Osteoblast (primary cell): ENCODE data around the gene BEND3. TPM values are rescaled to one million over a fixed set of nuclear protein-coding genes. Genes with fewer than 3 reads are reported as not detected.
A peak's percentile ranks its signal among the peaks of the same experiment; 100 is the strongest.

ENCODE experiments used
- DNase-seq: peaks from one replicate; pipeline ENCODE4 v3.0.0; 2011; ENCODE audit warnings: low spot score, mixed read lengths; ENCODE audit not compliant: insufficient read length; ENCODE audit errors: missing footprints
- H2AFZ ChIP-seq: 2 replicates; pipeline ENCODE4 v1.6.0; 2011; ENCODE audit warnings: mild to moderate bottlenecking, low read length
- H3K27ac ChIP-seq: 2 replicates; pipeline ENCODE4 v1.5.1; 2011; ENCODE audit warnings: mild to moderate bottlenecking, low read depth, low read length, moderate library complexity
- H3K27me3 ChIP-seq: 2 replicates; pipeline ENCODE4 v1.6.0; 2012; ENCODE audit warnings: mild to moderate bottlenecking, control low read depth, inconsistent platforms, low read length, moderate library complexity; ENCODE audit not compliant: insufficient read depth
- H3K36me3 ChIP-seq: 2 replicates; pipeline ENCODE4 v1.5.1; 2011; ENCODE audit warnings: mild to moderate bottlenecking, low read length, control low read depth, moderate library complexity; ENCODE audit not compliant: insufficient read depth
- H3K4me1 ChIP-seq: 2 replicates; pipeline ENCODE4 v1.5.1; 2011; ENCODE audit warnings: mild to moderate bottlenecking, low read length, control low read depth, moderate library complexity; ENCODE audit not compliant: insufficient read depth
- H3K4me2 ChIP-seq: 2 replicates; pipeline ENCODE4 v1.6.0; 2011; ENCODE audit warnings: mild to moderate bottlenecking, low read length; ENCODE audit not compliant: insufficient read depth
- H3K4me3 ChIP-seq: fragments of 200-600 bp; sonication (generic); 3 replicates; pipeline ENCODE4 v1.5.1; 2012; ENCODE audit warnings: mild to moderate bottlenecking, low read length, inconsistent platforms; ENCODE audit not compliant: insufficient read depth
- H3K79me2 ChIP-seq: 2 replicates; pipeline ENCODE4 v1.6.0; 2012; ENCODE audit warnings: mild to moderate bottlenecking, low read length, control low read depth, inconsistent platforms; ENCODE audit not compliant: insufficient read depth
- H3K9me3 ChIP-seq: 2 replicates; pipeline ENCODE4 v1.5.1; 2011; ENCODE audit warnings: low read depth, low read length, control low read depth
- H4K20me1 ChIP-seq: 2 replicates; pipeline ENCODE4 v1.6.0; 2012; ENCODE audit warnings: mild to moderate bottlenecking, low read length, control low read depth; ENCODE audit not compliant: insufficient read depth
- CTCF ChIP-seq: IDR thresholded peaks from 2 replicates; pipeline ENCODE4 v1.5.1; 2011; ENCODE audit warnings: mild to moderate bottlenecking, low read depth, low read length, moderate library complexity; ENCODE audit errors: extremely low read depth
- total RNA-seq: library from RNA; depleted of rRNA; stranded (reverse); fragments of >200 nt; gene quantifications from 2 replicates; pipeline ENCODE4 v1.2.3, GENCODE V29; 2012

BEND3 gene
- total RNA-seq, 1 donor = 3.6 TPM

GRCh38 chr6:107033126-107033525 is 82.2 kb downstream of the BEND3 start:
- H2AFZ ChIP-seq = no peak overlapping the region
- H3K79me2 ChIP-seq = peaks cover 71% of the 10 kb centered on the region
- no peaks in the 10 kb centered on the region for H3K9me3 ChIP-seq
- TF ChIP-seq CTCF = no peak
- peaks cover 24% of the 10 kb centered on the region for H3K4me1 ChIP-seq
- no peaks in the 10 kb centered on the region for H3K27me3 ChIP-seq
- peaks cover 5% of the 10 kb centered on the region for H3K36me3 ChIP-seq
- peak overlapping the region; percentile 5 for H3K27ac ChIP-seq
- H3K4me3 ChIP-seq = no peak overlapping the region
- no peak overlapping the region for H3K4me2 ChIP-seq
- peaks cover 24% of the 10 kb centered on the region for H4K20me1 ChIP-seq
- peak; percentile 41 for DNase-seq

GRCh38 chr6:107032051-107032450 is 83.3 kb downstream of the BEND3 start:
- Histone ChIP-seq H3K36me3 (peaks cover 5% of the 10 kb centered on the region), H3K27me3 (no peaks in the 10 kb centered on the region), H3K4me1 (peaks cover 24% of the 10 kb centered on the region), H3K9me3 (no peaks in the 10 kb centered on the region), H4K20me1 (peaks cover 24% of the 10 kb centered on the region), H2AFZ (no peak overlapping the region), H3K4me3 (no peak overlapping the region), H3K4me2 (peak overlapping the region; percentile 36), H3K79me2 (peaks cover 66% of the 10 kb centered on the region), H3K27ac (peak overlapping the region; percentile 27)
- TF ChIP-seq CTCF = no peak
- peak; percentile 89 for DNase-seq

- no peak for TF ChIP-seq CTCF
- Histone ChIP-seq H4K20me1 (peaks cover 19% of the 10 kb centered on the region), H3K4me3 (no peak overlapping the region), H3K27ac (no peak overlapping the region), H3K79me2 (peaks cover 55% of the 10 kb centered on the region), H3K9me3 (no peaks in the 10 kb centered on the region), H3K27me3 (no peaks in the 10 kb centered on the region), H3K4me2 (no peak overlapping the region), H3K36me3 (peaks cover 5% of the 10 kb centered on the region), H2AFZ (no peak overlapping the region), H3K4me1 (peaks cover 24% of the 10 kb centered on the region)
- no peak for DNase-seq
These were observed 85.2 kb downstream of the BEND3 start for GRCh38 chr6:107030151-107030550.

- no peaks in the 10 kb centered on the region for H3K27me3 ChIP-seq
- peak overlapping the region; percentile 41 for H2AFZ ChIP-seq
- H3K4me3 ChIP-seq = no peak overlapping the region
- peaks cover 14% of the 10 kb centered on the region for H3K4me1 ChIP-seq
- TF ChIP-seq CTCF = no peak
- peaks cover 10% of the 10 kb centered on the region for H4K20me1 ChIP-seq
- no peak overlapping the region for H3K27ac ChIP-seq
- peaks cover 27% of the 10 kb centered on the region for H3K79me2 ChIP-seq
- no peak for DNase-seq
- H3K36me3 ChIP-seq = peaks cover 5% of the 10 kb centered on the region
- H3K4me2 ChIP-seq = no peak overlapping the region
- H3K9me3 ChIP-seq = no peaks in the 10 kb centered on the region
These were observed 88.3 kb downstream of the BEND3 start for GRCh38 chr6:107026965-107027364.
